Left hindlimb (tissue), 1 donor: ENCODE results near the gene CBLC.
"Not testable (repeated sequence)": the region's sequence is repeated elsewhere in the genome, so short reads cannot be mapped to it uniquely, and the experiment has no call there.

Experiments used
- DNase-seq: peaks from one replicate; pipeline ENCODE4 v3.0.0-alpha.2; 2018

CBLC gene

GRCh38 chr19:44765949-44766335, 11.7 kb upstream of the CBLC start:
- no peak for DNase-seq

GRCh38 chr19:44767295-44768180, 10.2 kb upstream of the CBLC start:
- DNase-seq: no peak

GRCh38 chr19:44770550-44771257, 7.0 kb upstream of the CBLC start:
- DNase-seq: peak; percentile 81

GRCh38 chr19:44772144-44772543, 5.5 kb upstream of the CBLC start:
- not testable (repeated sequence) for DNase-seq

GRCh38 chr19:44772959-44773358, 4.7 kb upstream of the CBLC start:
- DNase-seq: no peak

- no peak for DNase-seq
Measured at GRCh38 chr19:44775676-44776240, 1.9 kb upstream of the CBLC start.

GRCh38 chr19:44776402-44777096, 1.1 kb upstream of the CBLC start:
- no peak for DNase-seq

GRCh38 chr19:44779150-44779549, 1.5 kb downstream of the CBLC start:
- no peak for DNase-seq

- not testable (repeated sequence) for DNase-seq
Measured at GRCh38 chr19:44781694-44782093, 4.0 kb downstream of the CBLC start.

- DNase-seq: no peak
Measured at GRCh38 chr19:44782729-44783128, 5.0 kb downstream of the CBLC start.

- DNase-seq: no peak
Measured at GRCh38 chr19:44783545-44783944, 5.9 kb downstream of the CBLC start.

- DNase-seq: no peak
Measured at GRCh38 chr19:44785271-44785670, 7.6 kb downstream of the CBLC start.

GRCh38 chr19:44785993-44786392, 8.3 kb downstream of the CBLC start:
- DNase-seq: no peak

GRCh38 chr19:44788971-44789370, 11.3 kb downstream of the CBLC start:
- no peak for DNase-seq

GRCh38 chr19:44789943-44790483, 12.3 kb downstream of the CBLC start:
- DNase-seq: no peak

- DNase-seq: no peak
Measured at GRCh38 chr19:44792281-44792680, 14.6 kb downstream of the CBLC start.

GRCh38 chr19:44794610-44795009, 16.9 kb downstream of the CBLC start:
- no peak for DNase-seq

GRCh38 chr19:44795398-44795987, 17.8 kb downstream of the CBLC start:
- no peak for DNase-seq

- DNase-seq: peak; percentile 62
Measured at GRCh38 chr19:44796701-44797115, 19.0 kb downstream of the CBLC start.

- no peak for DNase-seq
Measured at GRCh38 chr19:44799627-44800346, 22.1 kb downstream of the CBLC start.

GRCh38 chr19:44800461-44800860, 22.8 kb downstream of the CBLC start:
- DNase-seq: peak; percentile 80
